Transverse colon (tissue), 4 donors: ENCODE data around the gene RAI2.

Experiments
- EP300 ChIP-seq: sonication (generic); formaldehyde crosslinking; IDR thresholded peaks from one replicate; pipeline ENCODE4 v1.6.1; 2017; ENCODE audit warnings: antibody characterized with exemption, low read depth
- POLR2A ChIP-seq: fragments of 450-650 bp; IDR thresholded peaks from one replicate; pipeline ENCODE4 v1.6.1; 2016; ENCODE audit warnings: antibody characterized with exemption, mild to moderate bottlenecking, moderate library complexity
- POLR2AphosphoS5 ChIP-seq, 3 donors: sonication (generic); formaldehyde crosslinking; IDR thresholded peaks; one replicate each; pipeline ENCODE4 v1.6.1; 2016; ENCODE audit warnings: antibody characterized with exemption in 3 of 3
- TF ChIP-seq, protein P1 (sequence below), 5 experiments: fragments of 200-600 bp in 3 of 5; fragments of 450-650 bp in 2 of 5; sonication (generic) in 3 of 5; IDR thresholded peaks; 1 replicate in 2 of 5; 2 replicates in 3 of 5; pipeline ENCODE4 v1.5.1; 2016 to 2017; ENCODE audit warnings: antibody characterized with exemption in 5 of 5, inconsistent platforms in 3 of 5, mild to moderate bottlenecking in 2 of 5, moderate library complexity in 1 of 5

DNA sequence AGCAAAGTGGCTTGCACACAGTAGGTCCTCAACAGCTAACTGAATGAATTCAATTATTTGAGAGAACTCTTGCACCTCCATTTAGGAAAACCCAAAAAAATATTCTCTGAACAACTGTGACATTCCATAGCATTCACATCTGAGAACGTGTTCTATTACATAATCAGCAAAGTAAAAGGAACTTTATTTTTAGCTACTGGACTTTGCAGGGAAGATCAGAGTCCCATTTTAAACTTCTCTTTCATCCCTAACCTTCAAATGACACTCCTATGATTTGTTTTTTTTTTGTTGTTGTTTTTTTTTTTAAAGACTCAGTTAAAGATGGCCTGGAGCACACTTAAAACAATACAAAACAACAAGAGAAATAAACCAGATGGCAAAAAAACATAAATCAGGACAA, 30.9 kb downstream of the RAI2 start:
- TF ChIP-seq, protein P1, sequence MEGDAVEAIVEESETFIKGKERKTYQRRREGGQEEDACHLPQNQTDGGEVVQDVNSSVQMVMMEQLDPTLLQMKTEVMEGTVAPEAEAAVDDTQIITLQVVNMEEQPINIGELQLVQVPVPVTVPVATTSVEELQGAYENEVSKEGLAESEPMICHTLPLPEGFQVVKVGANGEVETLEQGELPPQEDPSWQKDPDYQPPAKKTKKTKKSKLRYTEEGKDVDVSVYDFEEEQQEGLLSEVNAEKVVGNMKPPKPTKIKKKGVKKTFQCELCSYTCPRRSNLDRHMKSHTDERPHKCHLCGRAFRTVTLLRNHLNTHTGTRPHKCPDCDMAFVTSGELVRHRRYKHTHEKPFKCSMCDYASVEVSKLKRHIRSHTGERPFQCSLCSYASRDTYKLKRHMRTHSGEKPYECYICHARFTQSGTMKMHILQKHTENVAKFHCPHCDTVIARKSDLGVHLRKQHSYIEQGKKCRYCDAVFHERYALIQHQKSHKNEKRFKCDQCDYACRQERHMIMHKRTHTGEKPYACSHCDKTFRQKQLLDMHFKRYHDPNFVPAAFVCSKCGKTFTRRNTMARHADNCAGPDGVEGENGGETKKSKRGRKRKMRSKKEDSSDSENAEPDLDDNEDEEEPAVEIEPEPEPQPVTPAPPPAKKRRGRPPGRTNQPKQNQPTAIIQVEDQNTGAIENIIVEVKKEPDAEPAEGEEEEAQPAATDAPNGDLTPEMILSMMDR (IDR thresholded peaks at IDR 0.05): no peak
- no peak for TF ChIP-seq POLR2A
- TF ChIP-seq POLR2AphosphoS5 (IDR thresholded peaks at IDR 0.05): no peak
- no peak for TF ChIP-seq EP300
